Calu3 (cell line): ENCODE measurements around the gene CD6. TPM values are rescaled to one million over a fixed set of nuclear protein-coding genes. Genes with fewer than 3 reads are reported as not detected.

Experiments used
- BruUV-seq: library from RNA; stranded (reverse); fragments of 400-500 nt; replicated peaks from 2 replicates; lab custom pipeline; 2021; lab: Mats Ljungman, UMichigan
- CTCF ChIA-PET: fragments of 300-600 bp; sonication (Branson Sonifier 250); formaldehyde crosslinking; loops from one replicate; lab custom pipeline; 2022; ENCODE audit warnings: antibody characterized with exemption; lab: Charles Lee
- DNase-seq: peaks from one replicate; pipeline ENCODE4 v3.0.0; 2022
- H3K27ac Mint-ChIP-seq: one replicate; pipeline ENCODE4 v1.8.0; 2022; ENCODE audit warnings: mixed read lengths; ENCODE audit not compliant: unreplicated experiment
- H3K27me3 Mint-ChIP-seq: one replicate; pipeline ENCODE4 v1.8.0; 2022; ENCODE audit warnings: mixed read lengths; ENCODE audit not compliant: unreplicated experiment
- H3K36me3 Mint-ChIP-seq: one replicate; pipeline ENCODE4 v1.8.0; 2022; ENCODE audit warnings: mild to moderate bottlenecking, moderate library complexity, mixed read lengths; ENCODE audit not compliant: insufficient read depth, unreplicated experiment
- H3K4me1 Mint-ChIP-seq: one replicate; pipeline ENCODE4 v1.8.0; 2022; ENCODE audit warnings: mild to moderate bottlenecking, low read depth, mixed read lengths; ENCODE audit not compliant: unreplicated experiment
- H3K4me3 Mint-ChIP-seq: one replicate; pipeline ENCODE4 v1.8.0; 2022; ENCODE audit warnings: mild to moderate bottlenecking, low read depth, moderate library complexity, mixed read lengths; ENCODE audit not compliant: unreplicated experiment
- H3K9me3 Mint-ChIP-seq: one replicate; pipeline ENCODE4 v1.8.0; 2022; ENCODE audit warnings: low read depth, mixed read lengths; ENCODE audit not compliant: unreplicated experiment
- CTCF ChIP-seq: fragments of 200-600 bp; IDR thresholded peaks from one replicate; pipeline ENCODE4 v1.8.0; 2022; ENCODE audit warnings: antibody characterized with exemption; ENCODE audit not compliant: unreplicated experiment
- intact Hi-C: fragments of 100-400 bp; cut with micrococcal nuclease; formaldehyde crosslinking; loops from one replicate; pipeline ENCODE4 v1.10.0; 2022; ENCODE audit not compliant: unreplicated experiment
- total RNA-seq: library from RNA; stranded (reverse); gene quantifications from 2 replicates; pipeline ENCODE4 v1.2.3, GENCODE V29; 2022

CD6 gene
- total RNA-seq, 1 experiment from 2014 or later = 0.26 TPM

- Mint-ChIP-seq H3K36me3 (peaks cover 5% of the 10 kb centered on the region), H3K4me1 (no peaks in the 10 kb centered on the region), H3K27me3 (peaks cover 48% of the 10 kb centered on the region), H3K4me3 (no peak overlapping the region), H3K27ac (no peak overlapping the region), H3K9me3 (no peaks in the 10 kb centered on the region)
- CTCF ChIA-PET = no interaction called here
- DNase-seq = no peak
- intact Hi-C loops = no loop called here
- no peak for TF ChIP-seq CTCF
- BruUV-seq = no TSS peak
Measured at GRCh38 chr11:61009392-61010275, 38.2 kb downstream of the CD6 start.

DNA sequence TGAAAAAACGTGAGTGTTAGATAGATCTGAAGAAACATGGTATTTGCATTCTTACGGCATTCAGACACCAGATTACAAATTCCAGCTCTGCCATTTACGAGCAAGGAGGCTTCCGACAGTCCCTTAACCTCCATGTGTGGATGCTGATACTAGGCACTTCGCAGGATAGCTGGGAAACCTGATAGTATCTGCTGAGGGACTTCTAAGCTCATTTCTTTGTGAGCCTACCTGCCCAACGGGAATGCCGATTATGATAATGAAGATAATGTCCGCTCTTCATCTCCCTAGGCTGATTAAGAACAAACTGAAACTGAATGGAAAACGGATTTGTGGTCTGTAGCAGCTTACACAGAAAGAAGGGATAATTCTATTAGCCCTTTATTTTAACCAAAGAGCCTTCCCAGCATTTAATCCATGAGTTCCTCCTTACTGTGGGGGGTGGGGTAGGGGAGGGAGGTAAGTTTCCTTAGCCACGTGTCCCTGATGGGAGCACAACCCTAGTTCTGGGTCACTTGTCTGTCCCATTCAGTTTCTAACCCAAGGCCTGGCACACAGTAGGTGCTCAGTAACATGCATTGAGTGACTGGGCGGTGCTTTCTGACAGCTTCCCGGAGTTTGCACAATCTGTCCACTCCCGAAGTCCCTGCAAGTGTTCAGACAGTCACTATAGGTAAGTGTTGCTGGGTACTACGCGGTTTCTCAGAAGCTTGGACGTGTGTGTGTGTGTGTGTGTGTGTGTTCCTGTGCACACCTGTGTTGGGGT, 39.2 kb downstream of the CD6 start:
- no TSS peak for BruUV-seq
- no peak for DNase-seq
- Mint-ChIP-seq H3K4me3 (no peak overlapping the region), H3K27ac (no peak overlapping the region), H3K4me1 (no peaks in the 10 kb centered on the region), H3K36me3 (peaks cover 5% of the 10 kb centered on the region), H3K27me3 (peaks cover 57% of the 10 kb centered on the region), H3K9me3 (no peaks in the 10 kb centered on the region)
- TF ChIP-seq CTCF = no peak
- intact Hi-C loops = no loop called here
- CTCF ChIA-PET = no interaction called here

- no peak overlapping the region for H3K4me3 Mint-ChIP-seq
- H3K27me3 Mint-ChIP-seq = peaks cover 64% of the 10 kb centered on the region
- no peak overlapping the region for H3K27ac Mint-ChIP-seq
- no peaks in the 10 kb centered on the region for H3K9me3 Mint-ChIP-seq
- H3K4me1 Mint-ChIP-seq = no peaks in the 10 kb centered on the region
- no TSS peak for BruUV-seq
- CTCF ChIA-PET = interaction anchor here (0.5 kb wide), 1 partner anchor 886 kb away, joined by 9 read pairs; no protein-coding TSS in a partner anchor
- peaks cover 5% of the 10 kb centered on the region for H3K36me3 Mint-ChIP-seq
- TF ChIP-seq CTCF = no peak
- intact Hi-C loops = no loop called here
- no peak for DNase-seq
Measured at GRCh38 chr11:61011229-61011870, 39.9 kb downstream of the CD6 start.

DNA sequence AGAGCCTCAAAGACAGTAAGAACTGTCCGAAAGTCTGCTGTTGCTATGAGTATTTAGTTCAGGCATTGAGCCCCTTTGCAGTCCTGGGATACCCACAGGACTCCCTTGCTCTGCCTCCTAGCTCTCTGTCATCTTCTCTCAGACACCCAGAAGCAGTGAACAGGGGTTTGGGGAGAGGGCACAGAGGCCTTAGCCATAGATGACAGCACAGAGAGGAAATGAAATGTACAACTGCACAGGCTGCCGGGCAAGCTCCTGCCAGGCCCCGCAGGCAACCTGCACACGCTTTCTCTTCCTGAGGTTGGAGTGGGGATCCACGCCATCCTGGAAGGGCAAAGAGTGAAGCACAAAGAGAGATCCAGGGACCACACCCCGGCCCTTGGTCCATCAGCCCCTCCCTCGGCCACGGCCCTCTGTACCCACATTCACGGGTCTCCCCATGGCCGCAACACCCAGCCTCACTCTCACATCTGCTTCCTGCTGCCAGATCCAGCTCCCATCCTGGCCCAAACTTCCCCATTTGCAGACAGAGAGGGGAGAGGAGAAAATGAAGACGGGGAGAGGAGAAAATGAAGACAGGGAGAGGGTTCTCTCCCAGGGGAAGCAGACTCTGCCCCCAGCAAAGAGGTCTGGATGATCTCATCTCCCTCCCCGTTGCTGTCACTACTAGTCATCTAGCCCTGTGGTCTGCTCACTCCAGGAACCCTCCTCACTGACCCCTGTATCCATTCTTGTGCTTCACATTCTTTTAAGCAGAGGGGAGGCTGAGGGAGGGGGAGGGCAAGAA, 40.7 kb downstream of the CD6 start:
- no peaks in the 10 kb centered on the region for H3K9me3 Mint-ChIP-seq
- no peak overlapping the region for H3K27ac Mint-ChIP-seq
- no peak for TF ChIP-seq CTCF
- CTCF ChIA-PET = interaction anchor here (0.5 kb wide), 2 partner anchors 18 to 885 kb away, joined by 4 to 9 read pairs; no protein-coding TSS in a partner anchor
- DNase-seq = no peak
- no peak overlapping the region for H3K4me3 Mint-ChIP-seq
- H3K27me3 Mint-ChIP-seq = peaks cover 72% of the 10 kb centered on the region
- BruUV-seq = no TSS peak
- peaks cover 5% of the 10 kb centered on the region for H3K36me3 Mint-ChIP-seq
- intact Hi-C loops = no loop called here
- H3K4me1 Mint-ChIP-seq = no peaks in the 10 kb centered on the region
